Measurements from ENCODE around the gene RAPGEF1. TPM values are rescaled to one million over a fixed set of nuclear protein-coding genes. Genes with fewer than 3 reads are reported as not detected.
A peak's percentile ranks its signal among the peaks of the same experiment; 100 is the strongest.

Gene RAPGEF1
- total and polyA plus RNA-seq, 12 donors, result 39.6 to 135 (median 111) TPM

DNA sequence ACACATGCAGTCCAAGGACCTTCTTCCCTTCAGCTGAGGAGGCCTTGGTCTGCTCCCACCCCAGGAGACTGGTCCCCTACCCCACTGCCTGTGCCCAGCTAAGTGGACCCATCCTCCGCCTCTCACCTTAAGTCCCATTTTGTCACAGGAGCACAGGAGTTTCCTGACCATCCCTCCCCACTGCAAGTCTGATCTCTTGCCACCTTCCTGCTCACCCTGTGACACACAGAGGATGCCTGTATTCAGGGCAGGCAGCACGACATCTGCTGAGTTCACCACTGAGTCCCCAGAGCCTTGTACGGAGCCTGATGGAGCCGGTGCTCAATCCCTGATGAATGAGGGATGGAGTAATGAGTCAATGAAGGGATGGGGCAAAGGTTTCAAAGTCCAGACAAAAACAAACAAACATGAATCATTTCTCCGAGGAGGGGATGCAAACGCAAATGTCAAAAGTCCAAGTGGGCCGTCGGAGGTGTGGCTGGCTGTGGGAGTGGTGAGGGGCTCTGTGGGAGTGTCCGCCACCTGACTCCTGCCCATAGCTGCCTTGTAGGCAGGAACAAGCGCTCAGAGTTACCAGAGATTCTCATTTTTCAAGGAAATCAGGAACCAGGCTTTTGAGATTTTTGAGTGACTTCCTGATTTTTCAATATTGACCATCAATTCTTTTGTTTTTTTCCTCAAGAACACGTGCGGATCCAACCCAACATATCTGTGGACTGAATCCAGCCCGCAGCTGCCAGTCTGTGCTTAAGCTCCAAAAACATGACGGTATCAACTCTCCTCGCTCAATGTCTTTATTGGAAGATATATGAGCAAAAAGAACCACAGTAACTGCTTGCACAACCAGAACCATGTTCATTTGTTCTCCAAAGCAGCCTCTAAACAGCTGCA lies 4.4 kb downstream of the RAPGEF1 start:
- DNase-seq (no peak), ATAC-seq (no peak)
- 82 to 86% methylated on average over 15 of the region's 15 CpGs for WGBS, 2 donors
- Histone ChIP-seq H3K4me1 (peaks cover 16 to 91% (median 84%) of the 10 kb centered on the region in 9 donors), H3K9me3 (no peaks in the 10 kb centered on the region), H3K27ac (peak overlapping the region in 7 of 10 donors; percentile 14 to 95 (median 89)), H3K4me3 (no peak overlapping the region), H3K27me3 (no peaks in the 10 kb centered on the region), H3K36me3 (peaks cover 0 to 6% (median 0%) of the 10 kb centered on the region in 9 donors)
- no peak for TF ChIP-seq CTCF (IDR thresholded peaks at IDR 0.05)
- intact Hi-C loops (cut with DNase I), result loop anchor here in 5 of 10 donors (5.0 to 10.0 kb wide), 4 partner anchors 33 to 128 kb away; no protein-coding TSS in a partner anchor

DNA sequence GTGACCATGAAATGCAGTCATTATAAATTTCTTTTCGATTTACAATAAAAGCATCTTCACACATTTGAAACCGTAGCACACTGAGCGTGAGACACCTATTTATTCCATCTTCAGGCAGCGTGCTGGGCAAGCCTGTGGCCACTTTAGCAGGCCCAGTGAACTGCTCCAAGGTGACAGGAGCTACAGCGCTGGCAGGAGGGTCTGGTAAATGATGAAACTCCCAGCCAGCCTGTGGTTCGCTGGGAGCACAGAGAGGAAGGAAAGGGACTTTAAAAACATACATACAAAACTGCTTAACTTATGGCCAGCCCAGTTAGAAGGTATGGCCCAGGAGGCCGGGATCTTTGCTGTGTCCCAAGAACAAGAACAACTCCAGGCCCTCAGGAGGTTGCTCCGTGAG lies 5.1 kb downstream of the RAPGEF1 start:
- peaks cover 12 to 94% (median 89%) of the 10 kb centered on the region in 9 donors for H3K4me1 ChIP-seq
- intact Hi-C loops (cut with DNase I), result loop anchor here in 7 of 10 donors (5.0 to 10.0 kb wide), 7 partner anchors 32 to 127 kb away; no protein-coding TSS in a partner anchor
- no peak for TF ChIP-seq CTCF (IDR thresholded peaks at IDR 0.05)

GRCh38 chr9:131734165-131734610 lies 5.7 kb downstream of the RAPGEF1 start:
- Histone ChIP-seq H3K4me3 (peak overlapping the region in 1 of 10 donors; percentile 21), H3K36me3 (peaks cover 0 to 6% (median 0%) of the 10 kb centered on the region in 9 donors), H3K27ac (peak overlapping the region in 8 of 10 donors; percentile 25 to 95 (median 68)), H3K27me3 (no peaks in the 10 kb centered on the region), H3K9me3 (no peaks in the 10 kb centered on the region), H3K4me1 (peaks cover 15 to 100% (median 95%) of the 10 kb centered on the region in 9 donors)
- no peak for ATAC-seq
- intact Hi-C loops (cut with DNase I), result loop anchor here in 6 of 10 donors (5.0 to 10.0 kb wide), 4 partner anchors 59 to 77 kb away; no protein-coding TSS in a partner anchor
- WGBS, 2 donors, result 28 to 30% methylated on average over 6 of the region's 6 CpGs
- DNase-seq, result peak; percentile 32 to 55
- TF ChIP-seq CTCF (IDR thresholded peaks at IDR 0.05), result no peak

More for the DNA sequence above, 5.1 kb downstream of the RAPGEF1 start:
- Histone ChIP-seq H3K36me3 (peaks cover 0 to 6% (median 0%) of the 10 kb centered on the region in 9 donors), H3K9me3 (no peaks in the 10 kb centered on the region), H3K4me3 (no peak overlapping the region), H3K27me3 (no peaks in the 10 kb centered on the region), H3K27ac (peak overlapping the region in 7 of 10 donors; percentile 14 to 95 (median 70))
- WGBS, 2 donors, result 82 to 85% methylated on average over 8 of the region's 8 CpGs
- DNase-seq (no peak), ATAC-seq (no peak)

DNA sequence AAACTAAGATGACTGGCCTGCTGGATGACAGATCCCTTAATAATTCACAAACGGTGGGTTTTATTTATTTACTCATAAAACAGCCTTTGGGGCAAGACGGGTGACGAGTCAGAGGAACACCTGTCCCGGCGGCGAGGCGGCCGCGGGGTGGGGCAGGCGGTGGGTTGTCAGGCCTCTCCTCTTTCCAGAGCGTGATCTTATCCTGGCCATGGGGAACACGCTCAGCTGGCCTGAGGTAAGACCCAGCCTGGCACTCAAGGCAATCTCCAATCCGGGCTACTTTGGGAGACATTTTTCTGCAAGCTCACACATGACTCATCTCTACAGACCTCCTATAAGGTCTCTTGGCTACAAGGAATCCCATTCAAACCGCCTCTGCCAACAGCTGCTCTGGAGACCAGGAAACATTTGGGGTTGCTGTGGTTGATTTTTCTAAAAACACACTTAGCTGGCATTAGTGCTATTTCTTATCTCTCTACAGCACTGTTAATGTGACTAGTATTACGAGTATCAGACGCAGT lies 6.3 kb downstream of the RAPGEF1 start:
- no peak for TF ChIP-seq CTCF (IDR thresholded peaks at IDR 0.05)
- H3K9me3 ChIP-seq, result no peaks in the 10 kb centered on the region
- no peaks in the 10 kb centered on the region for H3K27me3 ChIP-seq
- peak overlapping the region in 1 of 10 donors; percentile 21 for H3K4me3 ChIP-seq
- peak overlapping the region in 8 of 10 donors; percentile 25 to 95 (median 68) for H3K27ac ChIP-seq
- peak in 1 of 2 donors; percentile 32 for DNase-seq
- 56 to 62% methylated on average over 16 of the region's 16 CpGs for WGBS, 2 donors
- peaks cover 17 to 100% (median 95%) of the 10 kb centered on the region in 9 donors for H3K4me1 ChIP-seq
- intact Hi-C loops (cut with DNase I), result loop anchor here in 6 of 10 donors (5.0 to 10.0 kb wide), 4 partner anchors 59 to 76 kb away; no protein-coding TSS in a partner anchor
- H3K36me3 ChIP-seq, result peaks cover 0 to 6% (median 0%) of the 10 kb centered on the region in 9 donors
- peak in 7 of 8 donors; percentile 15 to 65 (median 28) for ATAC-seq
